K562 (cell line): ENCODE measurements around the gene SLC9A2. TPM values are rescaled to one million over a fixed set of nuclear protein-coding genes. Genes with fewer than 3 reads are reported as not detected.

Experiments used
- BRD9 ChIP-seq: fragments of 450-650 bp; IDR thresholded peaks from 2 replicates; pipeline ENCODE4 v1.6.1; 2018; ENCODE audit warnings: low read depth; ENCODE audit not compliant: partially characterized antibody
- CAMTA2 ChIP-seq: fragments of 250-450 bp; sonication (Bioruptor Pico); conservative IDR thresholded peaks from 2 replicates; pipeline ENCODE4 v1.5.1; 2022
- CREM ChIP-seq: IDR thresholded peaks from 2 replicates; pipeline ENCODE4 v1.6.1; 2014; ENCODE audit warnings: antibody characterized with exemption, low read depth
- DPF2 ChIP-seq: fragments of 450-650 bp; IDR thresholded peaks from 2 replicates; pipeline ENCODE4 v1.6.1; 2016
- ETV1 ChIP-seq: fragments of 450-650 bp; conservative IDR thresholded peaks from 2 replicates; pipeline ENCODE4 v1.6.1; 2016; ENCODE audit warnings: missing genetic modification characterization, control low read depth, low read depth, missing compliant biosample characterization
- FOXK2 ChIP-seq, 2 experiments: fragments of 450-650 bp; IDR thresholded peaks in 1 of 2; conservative IDR thresholded peaks in 1 of 2; 2 replicates each; pipeline ENCODE4 v1.6.1; 2016; ENCODE audit warnings: low read depth in 2 of 2, mild to moderate bottlenecking in 1 of 2
- HDAC1 ChIP-seq, 2 experiments: fragments of 450-650 bp; IDR thresholded peaks; 2 replicates each; pipeline ENCODE4 v1.6.1; 2016 to 2017; ENCODE audit warnings: inconsistent platforms in 1 of 2, mild to moderate bottlenecking in 1 of 2, moderate library complexity in 1 of 2
- HEY1 ChIP-seq: fragments of 250-450 bp; sonication (Bioruptor Pico); IDR thresholded peaks from 2 replicates; pipeline ENCODE4 v1.5.0; 2020; ENCODE audit warnings: mild to moderate bottlenecking, moderate library complexity, borderline replicate concordance
- LCOR ChIP-seq: sonication (generic); formaldehyde crosslinking; IDR thresholded peaks from 2 replicates; pipeline ENCODE4 v1.8.0; 2022; ENCODE audit warnings: mild to moderate bottlenecking, missing genetic modification reagents
- MCM5 ChIP-seq: fragments of 450-650 bp; IDR thresholded peaks from 2 replicates; pipeline ENCODE4 v1.6.1; 2016; ENCODE audit warnings: low read depth
- MEIS2 ChIP-seq: fragments of 450-650 bp; IDR thresholded peaks from 2 replicates; pipeline ENCODE4 v1.6.1; 2014; ENCODE audit warnings: mild to moderate bottlenecking; ENCODE audit not compliant: partially characterized antibody
- PBX2 ChIP-seq, 2 experiments: IDR thresholded peaks in 1 of 2; conservative IDR thresholded peaks in 1 of 2; 2 replicates each; pipeline ENCODE4 v1.6.1; 2016; ENCODE audit warnings: low read depth in 2 of 2, mild to moderate bottlenecking in 1 of 2, missing compliant biosample characterization in 1 of 2, missing genetic modification characterization in 1 of 2, moderate library complexity in 1 of 2
- PHF20 ChIP-seq: fragments of 450-650 bp; IDR thresholded peaks from 2 replicates; pipeline ENCODE4 v1.6.1; 2018; ENCODE audit not compliant: partially characterized antibody
- POLR2A ChIP-seq: fragments of 450-650 bp; conservative IDR thresholded peaks from 2 replicates; pipeline ENCODE4 v1.6.1; 2016
- PTTG1 ChIP-seq: fragments of 450-650 bp; IDR thresholded peaks from 2 replicates; pipeline ENCODE4 v1.6.1; 2016; ENCODE audit warnings: low read depth, mild to moderate bottlenecking, missing genetic modification characterization, missing compliant biosample characterization
- RB1 ChIP-seq: fragments of 450-650 bp; IDR thresholded peaks from 2 replicates; pipeline ENCODE4 v1.6.1; 2017; ENCODE audit warnings: low read depth, mild to moderate bottlenecking
- SMARCB1 ChIP-seq: IDR thresholded peaks from 2 replicates; pipeline ENCODE4 v1.6.1; 2011; ENCODE audit warnings: improper control_type of control experiment, low read depth; ENCODE audit not compliant: insufficient read length
- SPI1 ChIP-seq: IDR thresholded peaks from 2 replicates; pipeline ENCODE4 v1.6.1; 2011; ENCODE audit warnings: low read depth, low read length, control low read depth, borderline replicate concordance
- TCFL5 ChIP-seq: fragments of 250-450 bp; sonication (Bioruptor Pico); conservative IDR thresholded peaks from 2 replicates; pipeline ENCODE4 v1.6.1; 2021; ENCODE audit warnings: mild to moderate bottlenecking, moderate library complexity, matching md5 sums
- U2AF1 ChIP-seq: fragments of 200-400 bp; formaldehyde crosslinking; optimal IDR thresholded peaks from 2 replicates; pipeline ENCODE3; 2017; ENCODE audit warnings: mild to moderate bottlenecking, low read depth, low read length, moderate library complexity
- ZFX ChIP-seq: sonication (generic); formaldehyde crosslinking; IDR thresholded peaks from 2 replicates; pipeline ENCODE4 v1.8.0; 2022; ENCODE audit warnings: mild to moderate bottlenecking, missing genetic modification reagents, moderate library complexity
- ZNF140 ChIP-seq: fragments of 250-450 bp; sonication (Bioruptor Pico); IDR thresholded peaks from 2 replicates; pipeline ENCODE4 v1.8.0; 2021; ENCODE audit warnings: moderate library complexity, mild to moderate bottlenecking, inconsistent platforms
- ZNF253 ChIP-seq: fragments of 250-450 bp; sonication (Bioruptor Pico); conservative IDR thresholded peaks from 2 replicates; pipeline ENCODE4 v1.6.1; 2021; ENCODE audit warnings: mild to moderate bottlenecking
- ZNF274 ChIP-seq: IDR thresholded peaks from 2 replicates; pipeline ENCODE4 v1.6.1; 2011; ENCODE audit warnings: low read depth, mild to moderate bottlenecking, low read length, moderate library complexity, borderline replicate concordance
- ZNF668 ChIP-seq: fragments of 250-450 bp; sonication (Bioruptor Pico); IDR thresholded peaks from 2 replicates; pipeline ENCODE4 v1.8.0; 2022; ENCODE audit warnings: mild to moderate bottlenecking, inconsistent platforms
- ZNF695 ChIP-seq: fragments of 450-650 bp; formaldehyde crosslinking; IDR thresholded peaks from 2 replicates; pipeline ENCODE4 v1.4.0; 2020; ENCODE audit warnings: mild to moderate bottlenecking, moderate library complexity
- ZNF699 ChIP-seq: fragments of 250-450 bp; sonication (Bioruptor Pico); IDR thresholded peaks from 2 replicates; pipeline ENCODE4 v1.8.0; 2021; ENCODE audit warnings: mild to moderate bottlenecking, moderate library complexity; ENCODE audit not compliant: insufficient replicate concordance
- polyA plus RNA-seq, 8 experiments: library from polyadenylated mRNA; depleted of rRNA in 4 of 8; stranded (reverse) in 5 of 8; unstranded in 3 of 8; fragments of >200 nt; fragmentation: Nextera tagmentation in 2 of 8; fragmentation: Illumina TruSeq in 1 of 8; extraction: Ambion mirVana in 2 of 8; extraction: Trizol in 1 of 8; gene quantifications; 2 replicates each; pipeline versions ENCODE4 v1.2.1 to v1.2.3, GENCODE V29; 2011 to 2014; ENCODE audit warnings: inconsistent platforms in 1 of 8, missing spikeins in 1 of 8
- total RNA-seq, 7 experiments: library from RNA; depleted of rRNA in 6 of 7; stranded (reverse); fragments of >200 nt in 6 of 7; fragmentation: Illumina TruSeq in 2 of 7; extraction: Trizol in 2 of 7; gene quantifications; 2 replicates each; pipeline versions ENCODE4 v1.2.1 to v1.2.3, GENCODE V29; 2011 to 2021; ENCODE audit warnings: low replicate concordance in 1 of 7

Gene SLC9A2
- total and polyA plus RNA-seq, 9 of the 15 experiments (the other 6 are each of a cell fraction or from before 2014, with no cell fraction given): 0.45 to 3.3 (median 1.6) TPM

- TF ChIP-seq ZNF699 (CRISPR knock-in tag) (no peak), DPF2 (no peak), HEY1 (no peak), FOXK2 (conservative IDR thresholded peaks at IDR 0.05 in 1 of 2, IDR thresholded peaks at IDR 0.05 in 1 of 2; ENCODE audit: low read depth in 2 of 2) (no peak), ETV1 (tag) (peak; percentile 6; the same call in 1 of the 2 replicates), SPI1 (peak; percentile 61; the same call in 1 of the 2 replicates), TCFL5 (CRISPR knock-in tag) (no peak), BRD9 (no peak), SMARCB1 (peak; percentile 37), ZNF253 (no peak), ZNF668 (CRISPR knock-in tag) (no peak), RB1 (peak; percentile 50; the same call in 1 of the 2 replicates), ZNF695 (CRISPR knock-in tag) (no peak), ZNF274 (no peak), CREM (peak; percentile 20; the same call in 1 of the 2 replicates), U2AF1 (no peak), ZNF140 (CRISPR knock-in tag) (no peak), PTTG1 (no peak), LCOR (CRISPR knock-in tag) (no peak; the same call in 1 of the 2 replicates), ZFX (CRISPR knock-in tag) (peak; percentile 15; the same call in 1 of the 2 replicates), MCM5 (no peak), POLR2A (peak; percentile 86), PHF20 (no peak), PBX2 (CRISPR knock-in tag; IDR thresholded peaks at IDR 0.05; ENCODE audit: low read depth) (no peak), PBX2 (tag; conservative IDR thresholded peaks at IDR 0.05; ENCODE audit: low read depth) (no peak), HDAC1 (IDR thresholded peaks at IDR 0.05) (peak in 1 of 2 experiments; percentile 46; a peak in 1 of 4 replicates), MEIS2 (peak; percentile 79), CAMTA2 (CRISPR knock-in tag) (0 out of 2 replicates have a peak, but pooled peaks have one; percentile 30)
Observed at GRCh38 chr2:102736410-102737409, 117.4 kb downstream of the SLC9A2 start (continued).
